ENCODE data around the gene ALOX5AP. TPM values are rescaled to one million over a fixed set of nuclear protein-coding genes. Genes with fewer than 3 reads are reported as not detected.
A peak's percentile ranks its signal among the peaks of the same experiment; 100 is the strongest.

The ALOX5AP gene
- polyA plus RNA-seq, 1 experiment, result 0.11 TPM

GRCh38 chr13:30799356-30799824 is 64.0 kb downstream of the ALOX5AP start:
- CTCF ChIA-PET, result interaction anchor here (1.9 kb wide), 1 partner anchor 245 kb away, joined by 9 read pairs; no protein-coding TSS in a partner anchor
- TF ChIP-seq CTCF (IDR thresholded peaks at IDR 0.05; ENCODE audit: insufficient read depth, low read depth, low read length), result no peak
- POLR2A ChIA-PET, result no interaction called here
- Histone ChIP-seq H3K27me3 (ENCODE audit: control insufficient read depth, insufficient read depth, low read length) (no peaks in the 10 kb centered on the region), H3K4me3 (ENCODE audit: low read depth, low read length) (no peak overlapping the region), H3K36me3 (ENCODE audit: control insufficient read depth, insufficient read depth, low read length) (no peaks in the 10 kb centered on the region)
- DNase-seq (ENCODE audit: low read depth), result no peak

GRCh38 chr13:30800107-30800506 is 64.8 kb downstream of the ALOX5AP start:
- H3K36me3 ChIP-seq (ENCODE audit: control insufficient read depth, insufficient read depth, low read length), result no peaks in the 10 kb centered on the region
- TF ChIP-seq CTCF (IDR thresholded peaks at IDR 0.05; ENCODE audit: insufficient read depth, low read depth, low read length), result no peak
- H3K4me3 ChIP-seq (ENCODE audit: low read depth, low read length), result no peak overlapping the region
- H3K27me3 ChIP-seq (ENCODE audit: control insufficient read depth, insufficient read depth, low read length), result no peaks in the 10 kb centered on the region
- DNase-seq (ENCODE audit: low read depth), result no peak
- ChIA-PET POLR2A (no interaction called here), CTCF (no interaction called here)

- CTCF ChIA-PET, result interaction anchor here (0.6 to 4.0 kb wide), 11 partner anchors 10 to 669 kb away, joined by 3 to 28 read pairs (median 4); no protein-coding TSS in a partner anchor
These were observed 67.2 kb downstream of the ALOX5AP start for GRCh38 chr13:30802501-30802900.

DNA sequence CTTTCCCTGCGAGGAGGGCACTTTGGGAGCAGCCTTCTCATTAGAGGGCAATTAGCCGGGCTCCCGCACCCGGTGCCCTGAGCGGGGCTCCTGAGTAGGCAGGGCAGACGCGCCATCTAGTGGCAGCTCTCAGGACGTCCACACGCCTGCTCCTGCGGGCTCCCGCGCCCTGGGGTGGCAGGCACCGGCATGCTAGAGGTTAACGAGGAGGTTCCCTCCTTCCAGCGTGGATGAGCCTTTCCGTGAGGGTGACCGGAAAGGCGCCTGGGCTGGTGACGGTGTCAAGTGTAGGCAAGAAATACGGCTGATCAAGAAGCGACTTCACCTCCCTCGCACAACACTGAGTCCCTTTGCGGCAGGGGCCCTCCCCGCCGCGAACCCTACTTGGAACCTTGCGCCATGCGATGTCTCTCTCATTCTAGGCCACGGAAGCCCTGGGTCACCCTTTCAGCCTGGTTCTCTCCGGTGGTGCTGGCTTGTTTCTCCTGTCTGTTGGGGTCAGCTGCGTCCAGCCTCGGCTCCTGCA is 67.7 kb downstream of the ALOX5AP start:
- H3K36me3 ChIP-seq (ENCODE audit: control insufficient read depth, insufficient read depth, low read length), result no peaks in the 10 kb centered on the region
- peak; percentile 95 for TF ChIP-seq CTCF (IDR thresholded peaks at IDR 0.05; ENCODE audit: insufficient read depth, low read depth, low read length)
- DNase-seq (ENCODE audit: low read depth), result no peak
- ChIA-PET CTCF (interaction anchor here (0.6 to 4.0 kb wide), 19 partner anchors 11 to 670 kb away, joined by 3 to 28 read pairs (median 4); no protein-coding TSS in a partner anchor), POLR2A (no interaction called here)
- H3K4me3 ChIP-seq (ENCODE audit: low read depth, low read length), result 0 out of 2 replicates have a peak overlapping the region, but pooled peaks have one; percentile 3
- H3K27me3 ChIP-seq (ENCODE audit: control insufficient read depth, insufficient read depth, low read length), result no peaks in the 10 kb centered on the region

More at GRCh38 chr13:30802501-30802900, 67.2 kb downstream of the ALOX5AP start:
- no peak for DNase-seq (ENCODE audit: low read depth)
- POLR2A ChIA-PET, result no interaction called here
- no peaks in the 10 kb centered on the region for H3K27me3 ChIP-seq (ENCODE audit: control insufficient read depth, insufficient read depth, low read length)
- no peak overlapping the region for H3K4me3 ChIP-seq (ENCODE audit: low read depth, low read length)
- no peak for TF ChIP-seq CTCF (IDR thresholded peaks at IDR 0.05; ENCODE audit: insufficient read depth, low read depth, low read length)
- H3K36me3 ChIP-seq (ENCODE audit: control insufficient read depth, insufficient read depth, low read length), result no peaks in the 10 kb centered on the region

DNA sequence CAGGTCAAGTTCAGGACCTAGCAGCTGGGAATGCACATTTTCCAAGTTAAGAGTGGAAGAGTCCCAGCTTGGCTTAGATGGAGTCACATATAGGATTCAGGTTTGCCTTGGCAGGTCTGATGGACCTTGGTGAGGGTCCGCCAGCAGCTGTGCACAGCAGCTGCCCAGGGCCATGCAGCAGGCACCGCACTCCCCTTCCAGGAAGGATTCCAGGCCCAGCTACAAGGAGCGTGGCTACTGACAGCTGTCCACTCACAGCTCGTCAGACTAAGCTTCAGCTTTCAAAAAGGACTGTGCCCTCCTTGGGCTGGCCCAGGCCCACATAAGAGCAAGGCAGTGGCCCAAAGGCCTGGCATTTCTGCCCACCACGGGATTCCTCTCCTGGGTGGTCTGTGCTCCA is 68.4 kb downstream of the ALOX5AP start:
- POLR2A ChIA-PET, result no interaction called here
- DNase-seq (ENCODE audit: low read depth), result no peak
- no peak for TF ChIP-seq CTCF (IDR thresholded peaks at IDR 0.05; ENCODE audit: insufficient read depth, low read depth, low read length)
- no peak overlapping the region for H3K4me3 ChIP-seq (ENCODE audit: low read depth, low read length)
- no peaks in the 10 kb centered on the region for H3K36me3 ChIP-seq (ENCODE audit: control insufficient read depth, insufficient read depth, low read length)
- H3K27me3 ChIP-seq (ENCODE audit: control insufficient read depth, insufficient read depth, low read length), result no peaks in the 10 kb centered on the region
- CTCF ChIA-PET, result interaction anchor here (0.6 to 4.0 kb wide), 20 partner anchors 12 to 670 kb away, joined by 3 to 28 read pairs (median 4); no protein-coding TSS in a partner anchor
